Activated B cell treated with CpG ODN at 0.5 μM for 24 hours (primary cell): ENCODE measurements around the gene PNMA6F. TPM values are rescaled to one million over a fixed set of nuclear protein-coding genes. Genes with fewer than 3 reads are reported as not detected.

Experiments
- ATAC-seq: fragments of 200-7000 bp; cut with Tn5 transposase; one replicate; pipeline ENCODE4 v1.10.0; 2021; ENCODE audit warnings: low read depth, mild to moderate bottlenecking, moderate library complexity
- CTCF ChIA-PET: fragments of 350-600 bp; sonication (Branson Sonifier 250); formaldehyde crosslinking; loops from one replicate; lab custom pipeline; 2021; ENCODE audit warnings: antibody characterized with exemption; lab: Charles Lee
- POLR2A ChIA-PET: fragments of 350-600 bp; sonication (Branson Sonifier 250); formaldehyde crosslinking; loops from one replicate; lab custom pipeline; 2021; ENCODE audit warnings: antibody characterized with exemption; lab: Charles Lee
- DNase-seq: peaks from one replicate; pipeline ENCODE4 v3.0.0; 2022
- H3K27ac Mint-ChIP-seq: one replicate; pipeline ENCODE4 v1.8.0; 2020; ENCODE audit warnings: mixed read lengths
- H3K27me3 Mint-ChIP-seq: one replicate; pipeline ENCODE4 v1.8.0; 2021; ENCODE audit warnings: mixed read lengths
- H3K36me3 Mint-ChIP-seq: one replicate; pipeline ENCODE4 v1.8.0; 2021; ENCODE audit warnings: low read depth, mixed read lengths
- H3K4me1 Mint-ChIP-seq: one replicate; pipeline ENCODE4 v1.8.0; 2021; ENCODE audit warnings: mixed read lengths
- H3K4me3 Mint-ChIP-seq: one replicate; pipeline ENCODE4 v1.8.0; 2020; ENCODE audit warnings: mild to moderate bottlenecking, mixed read lengths
- H3K9me3 Mint-ChIP-seq: one replicate; pipeline ENCODE4 v1.8.0; 2020; ENCODE audit warnings: mixed read lengths
- CTCF ChIP-seq: fragments of 200-600 bp; IDR thresholded peaks from one replicate; pipeline ENCODE4 v1.8.0; 2022; ENCODE audit warnings: antibody characterized with exemption, mild to moderate bottlenecking
- intact Hi-C: fragments of 100-400 bp; cut with micrococcal nuclease; formaldehyde crosslinking; loops from one replicate; pipeline ENCODE4 v1.15.1; 2024
- total RNA-seq: library from RNA; stranded (reverse); gene quantifications from 2 replicates; pipeline ENCODE4 v1.2.3, GENCODE V29; 2022

Gene PNMA6F
- total RNA-seq, result not detected in 2 replicates

- Mint-ChIP-seq H3K4me1 (no peaks in the 10 kb centered on the region), H3K27me3 (peaks cover 12% of the 10 kb centered on the region), H3K36me3 (no peaks in the 10 kb centered on the region), H3K4me3 (no peak within 1 kb of the TSS), H3K9me3 (peaks cover 7% of the 10 kb centered on the region), H3K27ac (no peak within 1 kb of the TSS)
- ChIA-PET POLR2A (no interaction called here), CTCF (no interaction called here)
- intact Hi-C loops, result no loop called here
- DNase-seq, result no peak
- TF ChIP-seq CTCF, result no peak
- no peak for ATAC-seq
Observed at GRCh38 chrX:153321381-153322124, at the start of gene PNMA6F. TSS of gene PNMA6F (minus strand) at chrX:153321767. CDS start at chrX:153320674, 1,093 bp downstream.

GRCh38 chrX:153371256-153371655 lies 49.7 kb upstream of the PNMA6F start:
- no peaks in the 10 kb centered on the region for H3K9me3 Mint-ChIP-seq
- no peak overlapping the region for H3K4me3 Mint-ChIP-seq
- DNase-seq (no peak), ATAC-seq (no peak)
- H3K27ac Mint-ChIP-seq, result no peak overlapping the region
- ChIA-PET POLR2A (no interaction called here), CTCF (no interaction called here)
- no peaks in the 10 kb centered on the region for H3K36me3 Mint-ChIP-seq
- TF ChIP-seq CTCF, result no peak
- intact Hi-C loops, result no loop called here
- H3K27me3 Mint-ChIP-seq, result peaks cover 2% of the 10 kb centered on the region
- no peaks in the 10 kb centered on the region for H3K4me1 Mint-ChIP-seq

GRCh38 chrX:153370293-153371055 lies 48.9 kb upstream of the PNMA6F start:
- H3K9me3 Mint-ChIP-seq, result no peaks in the 10 kb centered on the region
- no peaks in the 10 kb centered on the region for H3K36me3 Mint-ChIP-seq
- CTCF ChIA-PET, result no interaction called here
- H3K27ac Mint-ChIP-seq, result no peak overlapping the region
- TF ChIP-seq CTCF, result no peak
- intact Hi-C loops, result no loop called here
- H3K27me3 Mint-ChIP-seq, result peaks cover 2% of the 10 kb centered on the region
- ATAC-seq (no peak), DNase-seq (no peak)
- H3K4me1 Mint-ChIP-seq, result no peaks in the 10 kb centered on the region
- POLR2A ChIA-PET, result no interaction called here
- H3K4me3 Mint-ChIP-seq, result no peak overlapping the region

GRCh38 chrX:153366878-153367538 lies 45.4 kb upstream of the PNMA6F start:
- Mint-ChIP-seq H3K36me3 (no peaks in the 10 kb centered on the region), H3K4me1 (no peaks in the 10 kb centered on the region), H3K9me3 (no peaks in the 10 kb centered on the region), H3K4me3 (no peak overlapping the region), H3K27me3 (peaks cover 2% of the 10 kb centered on the region), H3K27ac (no peak overlapping the region)
- intact Hi-C loops, result no loop called here
- CTCF ChIA-PET, result no interaction called here
- no peak for TF ChIP-seq CTCF
- POLR2A ChIA-PET, result no interaction called here
- DNase-seq, result no peak
- no peak for ATAC-seq

GRCh38 chrX:153366119-153366518 lies 44.6 kb upstream of the PNMA6F start:
- no peaks in the 10 kb centered on the region for H3K36me3 Mint-ChIP-seq
- intact Hi-C loops, result no loop called here
- ChIA-PET CTCF (no interaction called here), POLR2A (no interaction called here)
- no peaks in the 10 kb centered on the region for H3K4me1 Mint-ChIP-seq
- no peaks in the 10 kb centered on the region for H3K9me3 Mint-ChIP-seq
- DNase-seq (no peak), ATAC-seq (no peak)
- H3K27ac Mint-ChIP-seq, result no peak overlapping the region
- no peak for TF ChIP-seq CTCF
- peaks cover 2% of the 10 kb centered on the region for H3K27me3 Mint-ChIP-seq
- H3K4me3 Mint-ChIP-seq, result no peak overlapping the region
